ENCODE measurements around the gene LMF1. TPM values are rescaled to one million over a fixed set of nuclear protein-coding genes. Genes with fewer than 3 reads are reported as not detected.

The LMF1 gene
- polyA plus RNA-seq, 1 donor from 2014 or later = 16.2 TPM

- Histone ChIP-seq H4K20me1 (ENCODE audit: insufficient read depth) (no peaks in the 10 kb centered on the region), H3K79me2 (replicated peaks; ENCODE audit: insufficient read depth, low read length) (no peaks in the 10 kb centered on the region), H3K4me2 (ENCODE audit: low read length) (no peak overlapping the region), H3K4me3 (ENCODE audit: low read length) (no peak overlapping the region), H3K36me3 (ENCODE audit: insufficient read depth, low read length) (no peaks in the 10 kb centered on the region), H3K27ac (ENCODE audit: low read length) (no peak overlapping the region), H3K9me3 (ENCODE audit: low read length) (peaks cover 9% of the 10 kb centered on the region), H3F3A (ENCODE audit: insufficient read depth, low read length, poor library complexity, severe bottlenecking) (no peaks in the 10 kb centered on the region), H3K9ac (ENCODE audit: low read length) (no peak overlapping the region), H3K9me2 (ENCODE audit: insufficient read depth, low read length) (no peaks in the 10 kb centered on the region), H2AFZ (ENCODE audit: low read depth, low read length) (no peak overlapping the region), H3K27me3 (ENCODE audit: insufficient read depth, low read depth, low read length) (no peaks in the 10 kb centered on the region)
- TF ChIP-seq EP300 (conservative IDR thresholded peaks at IDR 0.05; ENCODE audit: poor library complexity, severe bottlenecking) (no peak), REST (IDR thresholded peaks at IDR 0.05; ENCODE audit: borderline replicate concordance) (no peak), SMC3 (conservative IDR thresholded peaks at IDR 0.05; ENCODE audit: poor library complexity) (no peak), TAF1 (IDR thresholded peaks at IDR 0.05; ENCODE audit: low read depth) (no peak)
Observed at GRCh38 chr16:855471-855870, 115.3 kb downstream of the LMF1 start.

- H3K79me2 ChIP-seq (replicated peaks; ENCODE audit: insufficient read depth, low read length) = no peaks in the 10 kb centered on the region
- no peak overlapping the region for H3K4me2 ChIP-seq (ENCODE audit: low read length)
- peaks cover 15% of the 10 kb centered on the region for H3K9me3 ChIP-seq (ENCODE audit: low read length)
- no peaks in the 10 kb centered on the region for H3K27me3 ChIP-seq (ENCODE audit: insufficient read depth, low read depth, low read length)
- no peak overlapping the region for H3K4me3 ChIP-seq (ENCODE audit: low read length)
- H3K27ac ChIP-seq (ENCODE audit: low read length) = no peak overlapping the region
- TF ChIP-seq EZH2 (IDR thresholded peaks at IDR 0.05; ENCODE audit: borderline replicate concordance, insufficient read depth, low read length, poor library complexity, severe bottlenecking) (no peak), REST (IDR thresholded peaks at IDR 0.05; ENCODE audit: borderline replicate concordance) (no peak), SMC3 (conservative IDR thresholded peaks at IDR 0.05; ENCODE audit: poor library complexity) (no peak), RAD21 (conservative IDR thresholded peaks at IDR 0.05) (no peak), TAF1 (IDR thresholded peaks at IDR 0.05; ENCODE audit: low read depth) (no peak), CTCF (IDR thresholded peaks at IDR 0.05; ENCODE audit: poor library complexity, severe bottlenecking) (no peak), MXI1 (conservative IDR thresholded peaks at IDR 0.05; ENCODE audit: poor library complexity, severe bottlenecking) (no peak), POLR2AphosphoS5 (IDR thresholded peaks at IDR 0.05) (no peak), EP300 (conservative IDR thresholded peaks at IDR 0.05; ENCODE audit: poor library complexity, severe bottlenecking) (no peak)
- H3K36me3 ChIP-seq (ENCODE audit: insufficient read depth, low read length) = no peaks in the 10 kb centered on the region
- no peaks in the 10 kb centered on the region for H4K20me1 ChIP-seq (ENCODE audit: insufficient read depth)
- no peak overlapping the region for H2AFZ ChIP-seq (ENCODE audit: low read depth, low read length)
- no peaks in the 10 kb centered on the region for H3F3A ChIP-seq (ENCODE audit: insufficient read depth, low read length, poor library complexity, severe bottlenecking)
- H3K9ac ChIP-seq (ENCODE audit: low read length) = no peak overlapping the region
- no peaks in the 10 kb centered on the region for H3K9me2 ChIP-seq (ENCODE audit: insufficient read depth, low read length)
Observed at GRCh38 chr16:854808-855410, 115.9 kb downstream of the LMF1 start.

Measured in neural cell (in vitro differentiated cells).